Tibial nerve (tissue), 4 donors: ENCODE measurements around the gene ARSB. TPM values are rescaled to one million over a fixed set of nuclear protein-coding genes. Genes with fewer than 3 reads are reported as not detected.

Experiments used
- DNase-seq, 2 donors: peaks; one replicate each; pipeline ENCODE4 v3.0.0-alpha.2; 2019; ENCODE audit warnings: low spot score in 2 of 2
- H3K27ac ChIP-seq, 4 donors: fragments of 200-600 bp; sonication (generic) in 3 of 4; one replicate each; pipeline ENCODE4 v1.5.1; 2017 to 2019; ENCODE audit warnings: mild to moderate bottlenecking in 1 of 4
- H3K27me3 ChIP-seq, 2 donors: fragments of 200-600 bp; sonication (generic) in 1 of 2; one replicate each; pipeline versions ENCODE4 v1.5.1 to v1.6.0; 2017 to 2019
- H3K36me3 ChIP-seq, 3 donors: fragments of 200-600 bp; sonication (generic); one replicate each; pipeline ENCODE4 v1.5.1; 2018 to 2019
- H3K4me1 ChIP-seq, 4 donors: fragments of 200-600 bp; sonication (generic) in 3 of 4; one replicate each; pipeline ENCODE4 v1.5.1; 2017 to 2019
- H3K4me3 ChIP-seq, 4 donors: fragments of 200-600 bp; sonication (generic) in 3 of 4; one replicate each; pipeline ENCODE4 v1.5.1; 2017 to 2019; ENCODE audit warnings: mild to moderate bottlenecking in 1 of 4, moderate library complexity in 1 of 4
- H3K9me3 ChIP-seq, 4 donors: fragments of 200-600 bp; sonication (generic) in 3 of 4; one replicate each; pipeline ENCODE4 v1.5.1; 2017 to 2019
- CTCF ChIP-seq, 5 experiments: fragments of 200-600 bp in 3 of 5; fragments of 450-650 bp in 2 of 5; sonication (generic) in 3 of 5; IDR thresholded peaks; one replicate each; pipeline ENCODE4 v1.5.1; 2016 to 2019; ENCODE audit warnings: antibody characterized with exemption in 5 of 5, mild to moderate bottlenecking in 3 of 5, moderate library complexity in 2 of 5
- EP300 ChIP-seq, 2 donors: sonication (generic); formaldehyde crosslinking; IDR thresholded peaks; one replicate each; pipeline ENCODE4 v1.6.1; 2017; ENCODE audit warnings: antibody characterized with exemption in 2 of 2, mild to moderate bottlenecking in 1 of 2
- POLR2A ChIP-seq, 2 donors: fragments of 450-650 bp; IDR thresholded peaks; one replicate each; pipeline ENCODE4 v1.6.1; 2017; ENCODE audit warnings: antibody characterized with exemption in 2 of 2, mild to moderate bottlenecking in 2 of 2, moderate library complexity in 2 of 2
- WGBS, 2 donors: methylation state at CpG; one replicate each; pipeline ENCODE4 v1.1.5; 2018; 5-methylcytosine and 5-hydroxymethylcytosine counted together
- total RNA-seq, 4 donors: library from RNA; depleted of rRNA; stranded (reverse); fragments of >200 nt; gene quantifications; one replicate each; pipeline ENCODE4 v1.1.0, GENCODE V29; 2016

The ARSB gene
- total RNA-seq, 4 donors from 2014 or later = 8.3 to 19.8 (median 15.5) TPM

- peaks cover 0 to 4% (median 0%) of the 10 kb centered on the region in 3 donors for H3K36me3 ChIP-seq
- WGBS, 2 donors = 72 to 78% methylated on average over 2 of the region's 2 CpGs
- H3K27me3 ChIP-seq = no peaks in the 10 kb centered on the region
- H3K27ac ChIP-seq = no peak overlapping the region
- DNase-seq = no peak
- H3K4me3 ChIP-seq = no peak overlapping the region
- TF ChIP-seq CTCF (IDR thresholded peaks at IDR 0.05) (no peak), POLR2A (IDR thresholded peaks at IDR 0.05) (no peak), EP300 (IDR thresholded peaks at IDR 0.05) (no peak)
- H3K9me3 ChIP-seq = no peaks in the 10 kb centered on the region
- H3K4me1 ChIP-seq = no peaks in the 10 kb centered on the region
Observed at GRCh38 chr5:78803941-78804340, 181.2 kb downstream of the ARSB start.

- Histone ChIP-seq H3K4me1 (no peaks in the 10 kb centered on the region), H3K27ac (no peak overlapping the region), H3K9me3 (no peaks in the 10 kb centered on the region), H3K4me3 (no peak overlapping the region), H3K27me3 (no peaks in the 10 kb centered on the region), H3K36me3 (peaks cover 0 to 4% (median 0%) of the 10 kb centered on the region in 3 donors)
- TF ChIP-seq EP300 (IDR thresholded peaks at IDR 0.05) (peak in 1 of 2 donors; percentile 37), POLR2A (IDR thresholded peaks at IDR 0.05) (no peak), CTCF (IDR thresholded peaks at IDR 0.05) (no peak)
- DNase-seq = peak; percentile 34 to 54
- 54 to 56% methylated on average over 6 of the region's 6 CpGs for WGBS, 2 donors
Observed at GRCh38 chr5:78803353-78803752, 181.8 kb downstream of the ARSB start.

- Histone ChIP-seq H3K4me1 (no peaks in the 10 kb centered on the region), H3K9me3 (no peaks in the 10 kb centered on the region), H3K36me3 (peaks cover 0 to 4% (median 0%) of the 10 kb centered on the region in 3 donors), H3K27me3 (no peaks in the 10 kb centered on the region), H3K4me3 (no peak overlapping the region), H3K27ac (no peak overlapping the region)
- no peak for TF ChIP-seq POLR2A (IDR thresholded peaks at IDR 0.05)
- TF ChIP-seq EP300 (IDR thresholded peaks at IDR 0.05) = no peak
- no peak for TF ChIP-seq CTCF (IDR thresholded peaks at IDR 0.05)
- no peak for DNase-seq
- WGBS, 2 donors = 92 to 95% methylated on average over 8 of the region's 8 CpGs
Observed at GRCh38 chr5:78801413-78801812, 183.7 kb downstream of the ARSB start.

- Histone ChIP-seq H3K4me1 (no peaks in the 10 kb centered on the region), H3K4me3 (no peak overlapping the region), H3K9me3 (no peaks in the 10 kb centered on the region), H3K36me3 (peaks cover 0 to 4% (median 0%) of the 10 kb centered on the region in 3 donors), H3K27me3 (no peaks in the 10 kb centered on the region), H3K27ac (no peak overlapping the region)
- 83 to 89% methylated on average over 6 of the region's 6 CpGs for WGBS, 2 donors
- TF ChIP-seq POLR2A (IDR thresholded peaks at IDR 0.05) (no peak), EP300 (IDR thresholded peaks at IDR 0.05) (no peak), CTCF (IDR thresholded peaks at IDR 0.05) (no peak)
- DNase-seq = no peak
Observed at GRCh38 chr5:78799266-78800017, 185.7 kb downstream of the ARSB start.

- Histone ChIP-seq H3K4me3 (no peak overlapping the region), H3K36me3 (peaks cover 0 to 4% (median 0%) of the 10 kb centered on the region in 3 donors), H3K4me1 (no peaks in the 10 kb centered on the region), H3K27ac (no peak overlapping the region), H3K9me3 (no peaks in the 10 kb centered on the region), H3K27me3 (no peaks in the 10 kb centered on the region)
- no peak for TF ChIP-seq POLR2A (IDR thresholded peaks at IDR 0.05)
- no peak for TF ChIP-seq EP300 (IDR thresholded peaks at IDR 0.05)
- TF ChIP-seq CTCF (IDR thresholded peaks at IDR 0.05) = no peak
- no peak for DNase-seq
- 79 to 82% methylated on average over 3 of the region's 3 CpGs for WGBS, 2 donors
Observed at GRCh38 chr5:78798673-78799029, 186.5 kb downstream of the ARSB start.
